GM23248 (cell line): Measurements from ENCODE around the gene NOTCH3. TPM values are rescaled to one million over a fixed set of nuclear protein-coding genes. Genes with fewer than 3 reads are reported as not detected.

Experiments
- DNase-seq: peaks from one replicate; pipeline ENCODE4 v3.0.0-alpha.2; 2015
- H2AFZ ChIP-seq: fragments of 200-600 bp; sonication (generic); 2 replicates; pipeline ENCODE4 v1.6.1; 2016; ENCODE audit warnings: antibody characterized with exemption
- H3F3A ChIP-seq: fragments of 200-600 bp; sonication (generic); 2 replicates; pipeline ENCODE4 v1.6.1; 2016; ENCODE audit warnings: mild to moderate bottlenecking, antibody characterized with exemption, mixed run types; ENCODE audit not compliant: insufficient read depth
- H3K27ac ChIP-seq: fragments of 200-600 bp; sonication (generic); 2 replicates; pipeline ENCODE4 v1.5.1; 2016; ENCODE audit warnings: mild to moderate bottlenecking
- H3K27me3 ChIP-seq: fragments of 200-600 bp; sonication (generic); replicated peaks from 2 replicates; pipeline ENCODE4 v1.6.1; 2016; ENCODE audit warnings: mild to moderate bottlenecking; ENCODE audit not compliant: insufficient read depth
- H3K36me3 ChIP-seq: fragments of 200-600 bp; sonication (generic); 2 replicates; pipeline ENCODE4 v1.6.1; 2016; ENCODE audit warnings: low read depth, mild to moderate bottlenecking
- H3K4me1 ChIP-seq: fragments of 200-600 bp; sonication (generic); 2 replicates; pipeline ENCODE4 v1.6.1; 2016; ENCODE audit warnings: mild to moderate bottlenecking; ENCODE audit not compliant: insufficient read depth
- H3K4me2 ChIP-seq: fragments of 200-600 bp; sonication (generic); one replicate; pipeline ENCODE4 v1.6.1; 2016; ENCODE audit warnings: mild to moderate bottlenecking; ENCODE audit not compliant: unreplicated experiment
- H3K4me3 ChIP-seq: fragments of 200-600 bp; sonication (generic); 2 replicates; pipeline ENCODE4 v1.5.1; 2016; ENCODE audit warnings: mild to moderate bottlenecking
- H3K79me2 ChIP-seq: fragments of 200-600 bp; sonication (generic); 2 replicates; pipeline ENCODE4 v1.6.1; 2016; ENCODE audit warnings: mild to moderate bottlenecking; ENCODE audit not compliant: insufficient read depth
- H3K9ac ChIP-seq: fragments of 200-600 bp; sonication (generic); 2 replicates; pipeline ENCODE4 v1.6.1; 2016; ENCODE audit warnings: mild to moderate bottlenecking
- H3K9me2 ChIP-seq: fragments of 200-600 bp; sonication (generic); 2 replicates; pipeline ENCODE4 v1.6.1; 2016; ENCODE audit warnings: mixed run types, mild to moderate bottlenecking, moderate library complexity; ENCODE audit not compliant: insufficient read depth
- H3K9me3 ChIP-seq: fragments of 200-600 bp; sonication (generic); one replicate; pipeline ENCODE4 v1.6.1; 2017; ENCODE audit warnings: low read depth
- H4K20me1 ChIP-seq: fragments of 200-600 bp; sonication (generic); 2 replicates; pipeline ENCODE4 v1.6.0; 2016; ENCODE audit not compliant: insufficient read depth
- EZH2 ChIP-seq: fragments of 200-600 bp; sonication (generic); IDR thresholded peaks from 2 replicates; pipeline ENCODE4 v1.6.1; 2018; ENCODE audit warnings: antibody characterized with exemption, mild to moderate bottlenecking; ENCODE audit not compliant: insufficient read depth, poor library complexity, severe bottlenecking
- EZH2phosphoT487 ChIP-seq: fragments of 200-600 bp; sonication (generic); IDR thresholded peaks from 2 replicates; pipeline ENCODE4 v1.6.1; 2018; ENCODE audit warnings: antibody characterized with exemption, moderate library complexity, mild to moderate bottlenecking, low read depth; ENCODE audit not compliant: insufficient read depth
- WGBS, 2 experiments: methylation state at CpG; one replicate each; pipeline ENCODE4 v1.1.6; 2015 to 2017; ENCODE audit warnings: low lambda C conversion rate in 2 of 2, low coverage in 1 of 2; ENCODE audit errors: missing lambda C conversion rate in 2 of 2; 5-methylcytosine and 5-hydroxymethylcytosine counted together
- in situ Hi-C: fragments of 300-500 bp; cut with MboI; formaldehyde crosslinking; loops from 2 replicates; pipeline ENCODE4 v1.15.0; 2020
- polyA plus RNA-seq: library from polyadenylated mRNA; unstranded; fragments of >200 nt; fragmentation: Nextera tagmentation; extraction: Ambion mirVana; gene quantifications from 2 replicates; pipeline ENCODE4 v1.2.1, GENCODE V29; 2016
- total RNA-seq: library from RNA; depleted of rRNA; stranded (reverse); fragments of >200 nt; shearing (Covaris generic); gene quantifications from 2 replicates; pipeline ENCODE4 v1.2.3, GENCODE V29; 2014

NOTCH3 gene
- total and polyA plus RNA-seq, 2 experiments from 2014 or later = 16.0 to 66.9 TPM

GRCh38 chr19:15199661-15200552, 888 bp downstream of the NOTCH3 start:
- Histone ChIP-seq H3K79me2 (0 out of 2 replicates have a peak, but pooled peaks cover 6% of the 10 kb centered on the region), H3K27ac (0 out of 2 replicates have a peak overlapping the region, but pooled peaks have one; percentile 14), H3F3A (peaks cover 21% of the 10 kb centered on the region), H3K36me3 (no peaks in the 10 kb centered on the region), H3K9me2 (no peaks in the 10 kb centered on the region), H3K4me2 (peak overlapping the region; percentile 91), H3K9me3 (no peaks in the 10 kb centered on the region), H2AFZ (peak overlapping the region; percentile 59; the same call in 1 of the 2 replicates), H3K27me3 (no peaks in the 10 kb centered on the region), H4K20me1 (no peaks in the 10 kb centered on the region), H3K4me1 (no peaks in the 10 kb centered on the region), H3K9ac (peak overlapping the region; percentile 95), H3K4me3 (peak overlapping the region; percentile 86)
- 14 to 47% methylated on average over 9 to 57 of the region's 82 CpGs for WGBS, 2 experiments
- in situ Hi-C loops = no loop called here
- TF ChIP-seq EZH2 (no peak), EZH2phosphoT487 (no peak)
- peak; percentile 69 for DNase-seq

GRCh38 chr19:15198951-15199660, 1.7 kb downstream of the NOTCH3 start:
- no peak overlapping the region for H2AFZ ChIP-seq
- no peak overlapping the region for H3K4me2 ChIP-seq
- H3K27ac ChIP-seq = no peak overlapping the region
- TF ChIP-seq EZH2phosphoT487 (no peak), EZH2 (no peak)
- H3K36me3 ChIP-seq = no peaks in the 10 kb centered on the region
- 88 to 89% methylated on average over 15 of the region's 15 CpGs for WGBS, 2 experiments
- no peaks in the 10 kb centered on the region for H3K9me3 ChIP-seq
- H3K79me2 ChIP-seq = peaks cover 9% of the 10 kb centered on the region; the same call in 1 of the 2 replicates
- no peak for DNase-seq
- H3K9ac ChIP-seq = no peak overlapping the region
- peaks cover 25% of the 10 kb centered on the region for H3F3A ChIP-seq
- H3K27me3 ChIP-seq = no peaks in the 10 kb centered on the region
- 0 out of 2 replicates have a peak overlapping the region, but pooled peaks have one; percentile 86 for H3K4me3 ChIP-seq
- no peaks in the 10 kb centered on the region for H3K9me2 ChIP-seq
- H4K20me1 ChIP-seq = no peaks in the 10 kb centered on the region
- in situ Hi-C loops = no loop called here
- peaks cover 7% of the 10 kb centered on the region for H3K4me1 ChIP-seq

GRCh38 chr19:15197942-15198341, 2.9 kb downstream of the NOTCH3 start:
- Histone ChIP-seq H3K9me3 (no peaks in the 10 kb centered on the region), H3F3A (peaks cover 25% of the 10 kb centered on the region), H2AFZ (no peak overlapping the region), H3K4me1 (peaks cover 7% of the 10 kb centered on the region), H3K79me2 (peaks cover 16% of the 10 kb centered on the region; the same call in 1 of the 2 replicates), H3K27me3 (no peaks in the 10 kb centered on the region), H4K20me1 (no peaks in the 10 kb centered on the region), H3K36me3 (no peaks in the 10 kb centered on the region), H3K4me3 (no peak overlapping the region), H3K9ac (no peak overlapping the region), H3K27ac (no peak overlapping the region), H3K4me2 (no peak overlapping the region), H3K9me2 (no peaks in the 10 kb centered on the region)
- TF ChIP-seq EZH2 (no peak), EZH2phosphoT487 (no peak)
- DNase-seq = peak; percentile 56
- in situ Hi-C loops = no loop called here
- 21 to 26% methylated on average over 7 to 8 of the region's 8 CpGs for WGBS, 2 experiments

- DNase-seq = peak; percentile 37
- H4K20me1 ChIP-seq = no peaks in the 10 kb centered on the region
- H3K9ac ChIP-seq = no peak overlapping the region
- H3F3A ChIP-seq = peaks cover 25% of the 10 kb centered on the region
- peaks cover 20% of the 10 kb centered on the region; the same call in 1 of the 2 replicates for H3K79me2 ChIP-seq
- no peak overlapping the region for H2AFZ ChIP-seq
- no peaks in the 10 kb centered on the region for H3K27me3 ChIP-seq
- H3K27ac ChIP-seq = no peak overlapping the region
- no peaks in the 10 kb centered on the region for H3K9me2 ChIP-seq
- no peaks in the 10 kb centered on the region for H3K9me3 ChIP-seq
- no peaks in the 10 kb centered on the region for H3K36me3 ChIP-seq
- H3K4me1 ChIP-seq = peaks cover 7% of the 10 kb centered on the region
- TF ChIP-seq EZH2 (no peak), EZH2phosphoT487 (no peak)
- in situ Hi-C loops = no loop called here
- H3K4me3 ChIP-seq = no peak overlapping the region
- 17 to 18% methylated on average over 10 to 12 of the region's 14 CpGs for WGBS, 2 experiments
- H3K4me2 ChIP-seq = no peak overlapping the region
Observed at GRCh38 chr19:15197275-15197941, 3.4 kb downstream of the NOTCH3 start.
